CD4-positive, alpha-beta T cell treated with Interleukin-15 for 1 hour (primary cell): Measurements from ENCODE around the gene FOXP1.

Experiments
- DNase-seq: peaks from one replicate; pipeline ENCODE4 v3.0.0-alpha.2; 2020

Gene FOXP1

GRCh38 chr3:71502066-71502625 is 81.4 kb downstream of the FOXP1 start:
- no peak for DNase-seq

GRCh38 chr3:71500696-71501095 is 82.8 kb downstream of the FOXP1 start:
- no peak for DNase-seq

- no peak for DNase-seq
Observed at GRCh38 chr3:71499227-71499876, 84.2 kb downstream of the FOXP1 start.

- DNase-seq: no peak
Observed at GRCh38 chr3:71498543-71498942, 85.0 kb downstream of the FOXP1 start.

- no peak for DNase-seq
Observed at GRCh38 chr3:71497971-71498444, 85.5 kb downstream of the FOXP1 start.

GRCh38 chr3:71497367-71497897 is 86.1 kb downstream of the FOXP1 start:
- no peak for DNase-seq

- DNase-seq: no peak
Observed at GRCh38 chr3:71495708-71496472, 87.6 kb downstream of the FOXP1 start.

GRCh38 chr3:71494212-71494611 is 89.3 kb downstream of the FOXP1 start:
- DNase-seq: no peak

GRCh38 chr3:71492974-71493771 is 90.4 kb downstream of the FOXP1 start:
- peak; percentile 61 for DNase-seq

- peak; percentile 76 for DNase-seq
Observed at GRCh38 chr3:71492566-71492965, 91.0 kb downstream of the FOXP1 start.

GRCh38 chr3:71491154-71491752 is 92.3 kb downstream of the FOXP1 start:
- no peak for DNase-seq

GRCh38 chr3:71490692-71491091 is 92.8 kb downstream of the FOXP1 start:
- DNase-seq: no peak

GRCh38 chr3:71489315-71489761 is 94.2 kb downstream of the FOXP1 start:
- DNase-seq: peak; percentile 60

- no peak for DNase-seq
Observed at GRCh38 chr3:71488882-71489281, 94.6 kb downstream of the FOXP1 start.

GRCh38 chr3:71488391-71488809 is 95.1 kb downstream of the FOXP1 start:
- DNase-seq: no peak

- DNase-seq: no peak
Observed at GRCh38 chr3:71487418-71487817, 96.1 kb downstream of the FOXP1 start.

GRCh38 chr3:71486831-71487230 is 96.7 kb downstream of the FOXP1 start:
- DNase-seq: peak; percentile 53

GRCh38 chr3:71485896-71486295 is 97.6 kb downstream of the FOXP1 start:
- no peak for DNase-seq

- no peak for DNase-seq
Observed at GRCh38 chr3:71484452-71484851, 99.1 kb downstream of the FOXP1 start.

GRCh38 chr3:71484047-71484446 is 99.5 kb downstream of the FOXP1 start:
- no peak for DNase-seq

- DNase-seq: no peak
Observed at GRCh38 chr3:71482771-71483170, 100.8 kb downstream of the FOXP1 start.

GRCh38 chr3:71478568-71478967 is 105.0 kb downstream of the FOXP1 start:
- DNase-seq: peak; percentile 68
